NCI-H2227 (cell line): ENCODE measurements around the gene PRPF19.

ENCODE experiments used
- DNase-seq: peaks from one replicate; lab custom pipeline; 2025; ENCODE audit not compliant: unreplicated experiment; lab: John Stamatoyannopoulos, UW

PRPF19 gene

GRCh38 chr11:60847281-60847680 lies 59.1 kb downstream of the PRPF19 start:
- DNase-seq: no peak

DNA sequence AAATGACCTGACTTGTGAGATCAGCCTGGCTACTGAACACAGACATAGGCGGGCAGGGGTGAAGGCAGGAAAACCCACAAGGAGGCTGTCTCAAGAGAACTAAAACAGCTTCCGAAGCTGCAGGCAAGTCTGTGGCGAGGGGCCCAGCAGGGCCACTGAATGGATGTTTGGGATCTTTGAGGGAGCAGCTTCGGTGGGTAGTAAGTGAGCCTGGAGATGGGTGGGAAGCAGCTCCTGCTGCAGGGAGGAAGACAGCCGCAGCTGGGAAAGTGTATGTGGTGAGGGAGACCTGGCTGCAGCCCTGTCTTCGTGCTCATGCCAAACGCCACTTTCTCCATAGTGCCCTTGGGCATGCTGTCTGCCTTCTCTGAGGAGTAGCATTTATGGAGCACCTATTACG lies 61.0 kb downstream of the PRPF19 start:
- DNase-seq: no peak

GRCh38 chr11:60844870-60845221 lies 61.5 kb downstream of the PRPF19 start:
- no peak for DNase-seq

- no peak for DNase-seq
Observed at GRCh38 chr11:60844045-60844869, 62.1 kb downstream of the PRPF19 start.

- no peak for DNase-seq
Observed at GRCh38 chr11:60842668-60843600, 63.5 kb downstream of the PRPF19 start.

DNA sequence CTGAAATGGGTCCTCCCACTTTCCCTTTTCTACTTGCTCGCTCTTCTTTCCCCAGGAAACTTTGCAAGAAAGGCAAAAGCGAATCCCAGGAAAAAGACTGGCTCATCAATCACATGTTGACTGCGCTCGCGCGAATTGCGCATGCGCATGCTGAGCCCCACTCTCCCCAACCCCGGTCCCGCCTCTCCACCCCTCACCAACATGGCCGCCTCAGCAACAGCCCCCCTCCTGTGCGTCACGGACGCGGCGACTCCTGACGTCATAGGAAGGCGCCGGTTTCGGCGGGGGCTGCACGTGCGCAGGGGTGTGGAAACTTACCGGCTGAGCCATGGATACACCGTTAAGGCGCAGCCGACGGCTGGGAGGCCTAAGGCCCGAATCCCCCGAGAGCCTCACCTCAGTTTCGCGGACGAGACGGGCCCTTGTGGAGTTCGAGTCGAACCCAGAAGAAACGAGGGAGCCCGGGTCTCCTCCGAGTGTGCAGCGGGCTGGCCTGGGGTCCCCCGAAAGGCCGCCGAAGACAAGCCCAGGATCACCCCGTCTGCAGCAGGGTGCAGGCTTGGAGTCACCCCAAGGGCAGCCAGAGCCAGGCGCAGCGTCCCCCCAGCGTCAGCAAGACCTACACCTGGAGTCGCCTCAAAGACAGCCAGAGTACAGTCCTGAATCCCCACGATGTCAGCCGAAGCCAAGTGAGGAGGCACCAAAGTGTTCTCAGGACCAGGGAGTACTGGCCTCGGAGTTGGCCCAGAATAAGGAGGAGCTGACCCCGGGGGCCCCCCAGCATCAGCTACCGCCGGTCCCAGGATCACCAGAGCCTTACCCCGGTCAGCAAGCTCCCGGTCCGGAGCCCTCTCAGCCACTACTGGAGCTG lies 64.4 kb downstream of the PRPF19 start, which contains the start of gene CCDC86:
CCDC86 (plus strand) TSS at position 317 of the 871 bp plus-strand sequence; CDS start at position 329, 12 bp downstream.
- DNase-seq: peak; percentile 98
